Mammary epithelial cell (primary cell): ENCODE results near the gene COMMD1.

Source experiments
- EZH2 ChIP-seq: IDR thresholded peaks from 2 replicates; pipeline ENCODE4 v1.6.1; 2012; ENCODE audit warnings: low read length, inconsistent platforms, borderline replicate concordance
- TF ChIP-seq, protein P1 (sequence below), 2 donors: IDR thresholded peaks in 1 of 2; conservative IDR thresholded peaks in 1 of 2; 2 replicates each; pipeline ENCODE4 v1.5.1; 2011 to 2012; ENCODE audit warnings: inconsistent platforms in 2 of 2, low read length in 2 of 2, mild to moderate bottlenecking in 2 of 2, control low read depth in 1 of 2, low read depth in 1 of 2; ENCODE audit not compliant: insufficient read depth in 1 of 2; ENCODE audit errors: extremely low read depth in 1 of 2

DNA sequence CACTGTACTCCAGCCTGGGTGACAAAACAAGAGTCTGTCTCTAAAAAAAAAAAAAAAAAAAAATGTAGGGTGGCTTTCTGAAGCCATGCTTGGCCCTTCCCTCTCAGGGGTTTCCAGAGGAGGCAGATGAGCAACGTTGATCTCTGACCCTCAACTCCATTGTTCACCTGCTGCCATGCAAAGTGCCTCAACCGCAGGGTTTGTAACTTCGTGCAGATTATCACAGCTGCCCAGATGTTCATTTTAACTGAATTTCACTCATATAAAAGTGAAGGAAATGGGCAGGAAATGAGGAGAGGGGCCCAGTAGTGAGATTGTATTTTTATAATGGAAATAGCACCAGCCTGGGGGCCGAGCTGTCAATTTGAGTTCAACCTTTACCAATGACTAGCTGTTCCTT, 275.5 kb downstream of the COMMD1 start:
- TF ChIP-seq, protein P1, sequence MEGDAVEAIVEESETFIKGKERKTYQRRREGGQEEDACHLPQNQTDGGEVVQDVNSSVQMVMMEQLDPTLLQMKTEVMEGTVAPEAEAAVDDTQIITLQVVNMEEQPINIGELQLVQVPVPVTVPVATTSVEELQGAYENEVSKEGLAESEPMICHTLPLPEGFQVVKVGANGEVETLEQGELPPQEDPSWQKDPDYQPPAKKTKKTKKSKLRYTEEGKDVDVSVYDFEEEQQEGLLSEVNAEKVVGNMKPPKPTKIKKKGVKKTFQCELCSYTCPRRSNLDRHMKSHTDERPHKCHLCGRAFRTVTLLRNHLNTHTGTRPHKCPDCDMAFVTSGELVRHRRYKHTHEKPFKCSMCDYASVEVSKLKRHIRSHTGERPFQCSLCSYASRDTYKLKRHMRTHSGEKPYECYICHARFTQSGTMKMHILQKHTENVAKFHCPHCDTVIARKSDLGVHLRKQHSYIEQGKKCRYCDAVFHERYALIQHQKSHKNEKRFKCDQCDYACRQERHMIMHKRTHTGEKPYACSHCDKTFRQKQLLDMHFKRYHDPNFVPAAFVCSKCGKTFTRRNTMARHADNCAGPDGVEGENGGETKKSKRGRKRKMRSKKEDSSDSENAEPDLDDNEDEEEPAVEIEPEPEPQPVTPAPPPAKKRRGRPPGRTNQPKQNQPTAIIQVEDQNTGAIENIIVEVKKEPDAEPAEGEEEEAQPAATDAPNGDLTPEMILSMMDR (conservative IDR thresholded peaks at IDR 0.05 in 1 of 2, IDR thresholded peaks at IDR 0.05 in 1 of 2; ENCODE audit: extremely low read depth in 1 of 2, insufficient read depth in 1 of 2, low read depth in 1 of 2, low read length in 2 of 2), result no peak
- TF ChIP-seq EZH2, result no peak
